Camera-type eye (tissue), 1 donor: ENCODE results near the gene KCNS1. TPM values are rescaled to one million over a fixed set of nuclear protein-coding genes. Genes with fewer than 3 reads are reported as not detected.

Experiments used
- total RNA-seq: library from RNA; depleted of rRNA; stranded (reverse); fragments of >200 nt; gene quantifications from one replicate; pipeline ENCODE4 v1.2.3, GENCODE V29; 2014

The KCNS1 gene, protein sequence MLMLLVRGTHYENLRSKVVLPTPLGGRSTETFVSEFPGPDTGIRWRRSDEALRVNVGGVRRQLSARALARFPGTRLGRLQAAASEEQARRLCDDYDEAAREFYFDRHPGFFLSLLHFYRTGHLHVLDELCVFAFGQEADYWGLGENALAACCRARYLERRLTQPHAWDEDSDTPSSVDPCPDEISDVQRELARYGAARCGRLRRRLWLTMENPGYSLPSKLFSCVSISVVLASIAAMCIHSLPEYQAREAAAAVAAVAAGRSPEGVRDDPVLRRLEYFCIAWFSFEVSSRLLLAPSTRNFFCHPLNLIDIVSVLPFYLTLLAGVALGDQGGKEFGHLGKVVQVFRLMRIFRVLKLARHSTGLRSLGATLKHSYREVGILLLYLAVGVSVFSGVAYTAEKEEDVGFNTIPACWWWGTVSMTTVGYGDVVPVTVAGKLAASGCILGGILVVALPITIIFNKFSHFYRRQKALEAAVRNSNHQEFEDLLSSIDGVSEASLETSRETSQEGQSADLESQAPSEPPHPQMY
- total RNA-seq = 1.5 TPM

DNA sequence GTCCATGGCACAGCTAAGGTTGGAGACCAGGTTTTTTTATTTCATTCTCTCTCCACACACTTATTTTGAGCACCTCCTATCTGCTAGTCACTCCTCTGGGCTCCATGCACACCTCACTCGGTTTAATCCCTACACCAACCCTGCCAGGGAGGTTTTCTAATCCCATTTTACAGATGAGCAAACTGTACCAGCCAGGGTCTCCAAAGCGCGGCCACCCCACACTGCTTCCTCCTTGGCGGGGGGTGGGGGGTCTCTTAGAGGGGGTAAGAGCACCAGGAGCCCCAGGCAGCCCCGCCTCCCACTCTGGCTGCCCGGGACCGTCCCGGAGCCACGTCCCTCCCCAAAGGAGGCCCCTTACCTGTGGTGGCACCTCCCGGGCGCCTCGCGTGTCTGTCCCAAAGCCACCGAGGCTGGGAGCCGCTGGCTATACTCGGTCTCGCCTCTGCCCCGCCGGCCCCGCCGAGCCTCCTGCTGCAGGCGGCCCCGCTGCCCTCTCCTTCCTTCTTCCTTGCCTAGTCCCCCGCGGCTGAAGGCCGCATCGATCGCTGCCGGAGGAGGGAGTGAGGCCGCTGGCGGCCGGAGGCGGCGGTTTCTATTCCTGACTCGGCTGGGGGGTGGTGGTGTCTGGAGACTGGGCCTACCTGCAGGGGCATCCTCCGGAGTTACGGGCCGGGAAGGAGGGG lies at the start of gene KCNS1:
KCNS1 (minus strand) TSS at position 565 of the 683 bp plus-strand sequence. CDS start 1,891 bp downstream, outside the sequence.

DNA sequence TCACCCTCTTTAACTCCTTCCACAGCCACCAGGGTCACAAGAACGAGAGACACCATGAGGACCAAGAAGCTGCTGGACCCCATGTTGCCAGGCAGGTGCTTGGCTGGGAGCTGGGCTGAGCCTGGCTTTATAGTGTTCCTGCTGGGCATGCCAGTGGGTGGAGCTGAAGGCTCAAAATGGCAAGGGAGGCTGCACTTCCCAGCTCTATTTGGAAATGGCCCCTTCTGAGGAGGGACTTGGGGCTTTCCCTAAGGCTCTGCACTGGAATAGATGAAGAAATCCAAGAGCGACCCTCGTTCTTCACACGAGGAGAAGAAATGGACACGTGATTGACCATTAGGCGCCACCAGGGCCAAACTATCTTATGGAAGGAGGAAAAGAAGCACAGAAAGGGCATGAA lies 23.4 kb upstream of the KCNS1 start, which contains the start of gene WFDC12:
WFDC12 (minus strand) TSS at position 101 of the 400 bp plus-strand sequence; CDS start at position 83, 18 bp downstream.

DNA sequence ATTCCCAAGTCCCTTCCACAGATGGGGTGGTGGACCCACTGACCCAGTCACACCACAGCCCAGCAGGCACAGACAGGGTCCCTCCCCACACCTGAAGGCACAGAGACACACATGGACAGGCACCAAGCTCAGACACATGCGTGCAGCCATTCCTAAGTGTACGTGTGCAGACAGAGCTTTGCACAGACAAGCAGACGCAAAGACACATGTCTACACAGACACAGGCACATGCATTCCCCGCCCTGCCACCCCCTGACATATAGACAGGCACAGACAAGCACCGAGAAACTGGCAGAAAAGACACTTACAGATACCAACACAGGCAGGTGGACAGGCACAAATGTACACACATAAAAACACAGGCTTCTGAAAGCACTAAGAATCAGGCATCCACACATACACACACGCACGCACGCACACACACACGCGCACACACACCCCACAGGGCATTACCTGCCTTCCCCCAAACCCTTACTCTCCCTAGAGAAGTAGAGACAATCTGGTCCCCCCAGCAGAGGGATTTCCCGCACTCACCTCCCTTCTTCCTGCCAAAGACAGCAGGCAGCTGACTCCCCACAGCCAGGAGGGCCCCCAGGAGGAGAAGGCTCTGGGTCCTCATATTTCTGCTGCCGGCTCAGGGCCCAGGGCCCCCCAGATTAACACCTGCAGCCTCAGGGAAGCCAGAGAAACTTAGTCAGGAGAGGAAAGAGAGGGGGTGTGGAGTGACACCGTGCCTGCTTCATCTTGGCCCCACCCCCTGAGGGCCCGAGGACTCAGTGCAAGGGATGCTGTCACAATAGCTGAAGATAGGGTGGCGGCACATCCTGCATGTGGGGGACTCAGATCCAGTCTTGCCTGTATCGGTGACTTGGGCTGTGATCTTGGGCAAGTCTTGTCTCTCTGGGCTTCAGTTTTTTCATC lies 13.8 kb upstream of the KCNS1 start, which contains the start of gene WFDC5:
WFDC5 (minus strand) TSS at position 710 of the 921 bp plus-strand sequence; CDS start at position 619, 91 bp downstream.

Other genes starting within 250 kb of the KCNS1 start
- 128 TPM for gene YWHAB, start 215.4 kb downstream of the KCNS1 start, total RNA-seq
- 17.4 TPM for gene PABPC1L, start 191.1 kb downstream of the KCNS1 start, total RNA-seq
- gene TOMM34, start 140.7 kb downstream of the KCNS1 start, total RNA-seq = 8.7 TPM
- gene STK4, start 134.6 kb downstream of the KCNS1 start, total RNA-seq = 40.8 TPM
- not detected for gene WFDC5, start 14.0 kb upstream of the KCNS1 start, total RNA-seq
- not detected for gene WFDC12, start 23.3 kb upstream of the KCNS1 start, total RNA-seq
- gene PI3, start 73.8 kb upstream of the KCNS1 start, total RNA-seq = not detected
- gene SEMG1, start 105.9 kb upstream of the KCNS1 start, total RNA-seq = not detected
- not detected for gene SEMG2, start 120.2 kb upstream of the KCNS1 start, total RNA-seq
- gene SLPI, start 153.4 kb upstream of the KCNS1 start, total RNA-seq = 61.1 TPM
- not detected for gene RBPJL, start 205.7 kb upstream of the KCNS1 start, total RNA-seq
- gene MATN4, start 207.2 kb upstream of the KCNS1 start, total RNA-seq = 11.4 TPM
- 42.4 TPM for gene SDC4, start 247.3 kb upstream of the KCNS1 start, total RNA-seq